Effector memory CD8-positive, alpha-beta T cell (primary cell): Measurements from ENCODE around the gene OPRL1.

Experiments used
- ATAC-seq: fragments of 150-1000 bp; cut with Tn5 transposase; replicated peaks from 2 replicates; pipeline ENCODE4 v1.10.0; 2021; ENCODE audit warnings: mild to moderate bottlenecking, moderate library complexity
- DNase-seq, 3 experiments: peaks; one replicate each; pipeline ENCODE4 v3.0.0; 2021
- H3K27ac Mint-ChIP-seq, 2 donors: one replicate each; pipeline ENCODE4 v1.8.0; 2022; ENCODE audit warnings: mild to moderate bottlenecking in 2 of 2, mixed read lengths in 2 of 2, moderate library complexity in 2 of 2
- H3K27me3 Mint-ChIP-seq, 2 donors: one replicate each; pipeline ENCODE4 v1.8.0; 2022; ENCODE audit warnings: mixed read lengths in 2 of 2
- H3K36me3 Mint-ChIP-seq: one replicate; pipeline ENCODE4 v1.8.0; 2022; ENCODE audit warnings: mild to moderate bottlenecking, moderate library complexity, mixed read lengths; ENCODE audit not compliant: insufficient read depth
- H3K4me1 Mint-ChIP-seq, 2 donors: one replicate each; pipeline ENCODE4 v1.8.0; 2022; ENCODE audit warnings: low read depth in 2 of 2, mixed read lengths in 2 of 2
- H3K4me3 Mint-ChIP-seq, 2 donors: one replicate each; pipeline ENCODE4 v1.8.0; 2022; ENCODE audit warnings: mild to moderate bottlenecking in 2 of 2, mixed read lengths in 2 of 2, moderate library complexity in 2 of 2
- H3K9me3 Mint-ChIP-seq, 2 donors: one replicate each; pipeline ENCODE4 v1.8.0; 2022; ENCODE audit warnings: mixed read lengths in 2 of 2

OPRL1 gene

GRCh38 chr20:64098471-64099013 lies 18.7 kb downstream of the OPRL1 start:
- peaks cover 20 to 28% of the 10 kb centered on the region in 2 donors for H3K27me3 Mint-ChIP-seq
- H3K27ac Mint-ChIP-seq: no peak overlapping the region
- H3K4me1 Mint-ChIP-seq: peaks cover 10 to 11% of the 10 kb centered on the region in 2 donors
- ATAC-seq (no peak), DNase-seq (no peak)
- H3K36me3 Mint-ChIP-seq: no peaks in the 10 kb centered on the region
- peaks cover 2 to 8% of the 10 kb centered on the region in 2 donors for H3K9me3 Mint-ChIP-seq
- H3K4me3 Mint-ChIP-seq: no peak overlapping the region

DNA sequence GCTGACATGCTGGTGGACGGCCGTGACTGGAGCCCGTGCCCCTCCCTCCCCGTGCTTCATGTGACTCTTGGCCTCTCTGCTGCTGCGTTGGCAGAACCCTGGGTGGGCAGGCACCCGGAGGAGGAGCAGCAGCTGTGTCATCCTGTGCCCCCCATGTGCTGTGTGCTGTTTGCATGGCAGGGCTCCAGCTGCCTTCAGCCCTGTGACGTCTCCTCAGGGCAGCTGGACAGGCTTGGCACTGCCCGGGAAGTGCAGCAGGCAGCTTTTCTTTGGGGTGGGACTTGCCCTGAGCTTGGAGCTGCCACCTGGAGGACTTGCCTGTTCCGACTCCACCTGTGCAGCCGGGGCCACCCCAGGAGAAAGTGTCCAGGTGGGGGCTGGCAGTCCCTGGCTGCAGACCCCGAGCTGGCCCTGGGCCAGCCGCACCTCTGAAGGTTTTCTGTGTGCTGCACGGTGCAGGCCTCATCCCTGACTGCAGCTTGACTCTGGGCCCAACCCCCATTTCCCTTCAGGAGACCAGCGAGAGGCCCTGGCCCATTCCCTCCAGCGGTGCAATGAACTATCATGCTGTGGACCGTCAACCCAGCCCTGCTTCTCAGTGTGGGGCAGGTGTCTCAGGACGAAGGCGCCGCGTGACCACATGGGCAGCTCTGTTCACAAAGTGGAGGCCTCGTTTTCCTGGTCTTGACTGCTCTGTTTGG lies 19.4 kb downstream of the OPRL1 start:
- H3K27me3 Mint-ChIP-seq: peaks cover 27 to 35% of the 10 kb centered on the region in 2 donors
- DNase-seq (no peak), ATAC-seq (no peak)
- no peak overlapping the region for H3K27ac Mint-ChIP-seq
- H3K36me3 Mint-ChIP-seq: no peaks in the 10 kb centered on the region
- peaks cover 2 to 8% of the 10 kb centered on the region in 2 donors for H3K9me3 Mint-ChIP-seq
- H3K4me1 Mint-ChIP-seq: peaks cover 10 to 11% of the 10 kb centered on the region in 2 donors
- no peak overlapping the region for H3K4me3 Mint-ChIP-seq

GRCh38 chr20:64099880-64100565 lies 20.1 kb downstream of the OPRL1 start:
- Mint-ChIP-seq H3K27me3 (peaks cover 28 to 37% of the 10 kb centered on the region in 2 donors), H3K9me3 (peaks cover 2 to 8% of the 10 kb centered on the region in 2 donors), H3K4me3 (no peak overlapping the region), H3K27ac (no peak overlapping the region), H3K4me1 (peaks cover 10 to 11% of the 10 kb centered on the region in 2 donors), H3K36me3 (no peaks in the 10 kb centered on the region)
- DNase-seq (no peak), ATAC-seq (peak; percentile 70)

- no peak overlapping the region for H3K27ac Mint-ChIP-seq
- H3K27me3 Mint-ChIP-seq: peaks cover 28 to 37% of the 10 kb centered on the region in 2 donors
- ATAC-seq (no peak), DNase-seq (no peak)
- H3K36me3 Mint-ChIP-seq: no peaks in the 10 kb centered on the region
- peaks cover 2 to 8% of the 10 kb centered on the region in 2 donors for H3K9me3 Mint-ChIP-seq
- no peak overlapping the region for H3K4me3 Mint-ChIP-seq
- peaks cover 10 to 11% of the 10 kb centered on the region in 2 donors for H3K4me1 Mint-ChIP-seq
Measured at GRCh38 chr20:64100566-64100888, 20.6 kb downstream of the OPRL1 start.

DNA sequence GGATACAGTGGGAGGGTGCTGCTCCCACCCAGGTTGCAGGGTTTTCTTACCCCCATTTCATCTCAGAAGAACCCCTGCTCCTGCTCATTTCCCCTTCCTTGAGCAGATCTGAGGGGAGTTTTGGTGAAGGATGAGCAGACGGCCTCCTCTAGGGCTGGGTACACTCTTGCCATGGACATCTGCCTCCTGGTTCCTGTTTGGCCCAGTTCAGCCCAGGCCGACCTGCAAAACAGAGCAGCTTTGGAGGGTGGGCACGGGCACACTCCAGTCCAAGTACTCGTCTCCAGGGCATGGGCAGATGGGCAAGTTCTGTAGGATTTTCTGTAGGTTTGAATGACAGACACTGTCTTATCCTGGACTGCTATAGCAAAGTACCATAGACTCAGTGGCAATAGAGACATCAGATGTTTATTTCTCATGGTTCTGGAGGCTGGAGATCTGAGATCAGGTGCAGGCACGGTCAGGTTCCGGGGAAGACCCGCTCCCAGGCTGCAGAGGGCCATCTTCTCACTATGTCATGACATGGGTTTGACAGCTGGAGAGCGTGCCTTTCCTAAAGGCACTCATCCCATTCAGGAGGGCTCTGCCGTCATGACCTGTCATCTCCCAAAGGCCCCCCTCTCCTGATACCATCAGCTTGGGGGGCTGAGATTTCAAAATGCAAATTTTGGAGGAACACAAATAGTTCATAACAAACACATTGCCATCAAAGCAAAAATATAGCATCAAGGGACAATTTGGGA lies 21.2 kb downstream of the OPRL1 start:
- H3K27ac Mint-ChIP-seq: no peak overlapping the region
- peaks cover 28 to 39% of the 10 kb centered on the region in 2 donors for H3K27me3 Mint-ChIP-seq
- ATAC-seq (no peak), DNase-seq (no peak)
- H3K4me3 Mint-ChIP-seq: peak overlapping the region; percentile 48 to 60
- no peaks in the 10 kb centered on the region for H3K36me3 Mint-ChIP-seq
- peaks cover 2 to 8% of the 10 kb centered on the region in 2 donors for H3K9me3 Mint-ChIP-seq
- H3K4me1 Mint-ChIP-seq: peaks cover 10 to 11% of the 10 kb centered on the region in 2 donors

- peak; percentile 76 for ATAC-seq
- peak overlapping the region; percentile 63 to 73 for H3K4me3 Mint-ChIP-seq
- no peak overlapping the region for H3K27ac Mint-ChIP-seq
- peak; percentile 58 to 64 (median 62) for DNase-seq
- peaks cover 28 to 46% of the 10 kb centered on the region in 2 donors for H3K27me3 Mint-ChIP-seq
- no peaks in the 10 kb centered on the region for H3K36me3 Mint-ChIP-seq
- peaks cover 11 to 12% of the 10 kb centered on the region in 2 donors for H3K4me1 Mint-ChIP-seq
- peaks cover 0 to 2% of the 10 kb centered on the region in 2 donors for H3K9me3 Mint-ChIP-seq
Measured at GRCh38 chr20:64101731-64102621, 22.1 kb downstream of the OPRL1 start.

- peaks cover 11 to 15% of the 10 kb centered on the region in 2 donors for H3K4me1 Mint-ChIP-seq
- DNase-seq (no peak), ATAC-seq (no peak)
- H3K27ac Mint-ChIP-seq: no peak overlapping the region
- no peaks in the 10 kb centered on the region for H3K36me3 Mint-ChIP-seq
- H3K4me3 Mint-ChIP-seq: peak overlapping the region; percentile 63 to 73
- peaks cover 28 to 47% of the 10 kb centered on the region in 2 donors for H3K27me3 Mint-ChIP-seq
- no peaks in the 10 kb centered on the region for H3K9me3 Mint-ChIP-seq
Measured at GRCh38 chr20:64102647-64103354, 22.9 kb downstream of the OPRL1 start.

DNA sequence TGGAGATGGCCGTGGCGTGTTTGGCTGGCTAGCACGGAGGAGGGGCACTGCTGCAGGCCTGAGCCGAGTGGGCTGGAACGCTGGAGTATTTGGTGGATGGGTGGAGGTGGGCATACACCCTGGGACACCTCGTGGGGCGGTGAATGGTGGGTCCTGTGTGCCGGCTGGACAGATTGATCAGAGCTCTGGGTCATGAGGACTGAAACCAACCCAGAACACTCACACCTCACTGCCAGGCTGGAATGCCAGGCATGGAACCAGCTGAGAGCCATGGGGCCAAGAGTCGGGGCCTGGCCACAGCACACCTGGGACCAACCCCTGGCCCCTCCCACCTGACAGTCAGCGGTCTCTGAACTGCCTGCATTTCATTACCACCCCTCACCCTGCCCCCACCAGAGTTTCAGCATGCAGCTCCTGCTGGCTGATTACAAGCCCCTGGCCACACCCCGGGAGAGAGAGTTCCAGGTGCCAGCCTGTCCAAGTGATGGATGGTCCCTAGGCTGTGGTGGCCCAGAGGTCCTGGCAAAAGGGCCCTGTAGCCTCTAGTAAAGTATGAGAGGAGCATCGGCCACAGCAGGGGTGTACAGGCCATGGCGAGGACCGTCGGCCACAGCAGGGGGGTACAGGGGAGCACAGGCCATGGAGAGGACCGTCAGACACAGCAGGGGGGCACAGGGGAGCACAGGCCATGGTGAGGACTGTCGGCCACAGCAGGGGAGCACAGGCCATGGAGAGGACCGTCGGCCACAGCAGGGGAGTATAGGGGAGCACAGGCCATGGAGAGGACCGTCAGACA lies 24.2 kb downstream of the OPRL1 start:
- Mint-ChIP-seq H3K27ac (no peak overlapping the region), H3K27me3 (peaks cover 28 to 59% of the 10 kb centered on the region in 2 donors), H3K4me1 (peaks cover 11 to 16% of the 10 kb centered on the region in 2 donors), H3K9me3 (no peaks in the 10 kb centered on the region), H3K4me3 (no peak overlapping the region), H3K36me3 (no peaks in the 10 kb centered on the region)
- no peak for ATAC-seq
- DNase-seq: peak in 2 of 3 experiments; percentile 0 to 1

DNA sequence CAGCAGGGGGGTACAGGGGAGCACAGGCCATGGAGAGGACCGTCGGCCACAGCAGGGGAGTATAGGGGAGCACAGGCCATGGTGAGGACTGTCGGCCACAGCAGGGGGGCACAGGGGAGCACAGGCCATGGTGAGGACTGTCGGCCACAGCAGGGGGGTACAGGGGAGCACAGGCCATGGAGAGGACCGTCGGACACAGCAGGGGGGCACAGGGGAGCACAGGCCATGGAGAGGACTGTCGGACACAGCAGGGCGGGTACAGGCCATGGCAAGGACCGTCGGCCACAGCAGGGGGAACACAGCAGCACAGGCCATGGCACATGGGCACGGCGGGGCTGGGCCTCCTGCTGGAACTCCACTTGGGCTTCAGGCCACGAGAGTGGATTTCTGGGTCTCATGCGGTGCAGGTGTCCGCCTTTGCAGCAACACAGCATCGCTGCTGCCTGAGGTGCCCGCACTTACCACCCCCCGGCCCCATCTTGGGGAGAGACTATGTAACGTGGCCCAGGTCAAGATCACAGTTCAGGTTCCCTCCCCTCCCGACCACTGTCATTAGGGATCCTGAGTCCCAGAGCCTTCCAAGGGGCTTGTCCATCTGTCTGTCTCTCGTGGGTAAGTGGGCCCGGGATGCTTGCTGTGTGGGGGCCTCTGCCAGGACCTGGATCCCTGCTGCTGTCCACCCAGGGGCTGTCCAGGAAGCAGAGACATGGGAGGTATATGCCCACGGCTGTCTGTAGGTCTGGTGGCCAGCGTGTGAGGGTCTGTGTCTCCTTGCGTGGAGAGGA lies 25.0 kb downstream of the OPRL1 start:
- Mint-ChIP-seq H3K27ac (no peak overlapping the region), H3K27me3 (peaks cover 28 to 59% of the 10 kb centered on the region in 2 donors), H3K36me3 (no peaks in the 10 kb centered on the region), H3K9me3 (no peaks in the 10 kb centered on the region), H3K4me1 (peaks cover 11 to 16% of the 10 kb centered on the region in 2 donors), H3K4me3 (no peak overlapping the region)
- no peak for ATAC-seq
- peak in 1 of 3 experiments; percentile 0 for DNase-seq

DNA sequence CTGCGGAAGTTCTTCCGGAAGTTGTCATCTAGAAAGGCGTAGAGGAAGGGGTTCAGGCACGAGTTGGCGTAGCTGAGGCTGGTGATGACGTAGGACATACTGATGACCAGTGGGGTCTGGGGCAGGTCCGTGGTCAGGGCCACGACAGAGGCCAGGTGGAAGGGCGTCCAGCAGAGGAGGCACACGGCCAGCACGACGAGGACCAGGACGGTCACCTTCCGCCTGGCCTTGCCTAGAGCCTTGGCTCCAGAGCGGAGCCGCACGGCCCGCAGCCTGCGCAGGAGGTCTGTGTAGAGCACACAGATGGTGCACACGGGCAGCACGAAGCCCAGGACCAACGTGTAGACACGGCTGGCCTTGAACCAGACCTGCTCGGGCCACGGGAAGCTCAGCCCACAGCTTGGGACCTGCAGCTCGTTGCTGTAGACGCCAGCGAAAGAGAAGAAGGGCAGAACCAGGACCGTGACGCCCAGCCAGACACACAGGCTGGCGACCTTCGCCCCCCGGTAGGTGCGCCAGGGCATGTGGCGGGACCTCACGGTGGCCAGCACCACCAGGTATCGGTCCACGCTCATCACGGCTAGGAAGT lies 26.1 kb downstream of the OPRL1 start:
- ATAC-seq (no peak), DNase-seq (peak in 1 of 3 experiments; percentile 0)
- H3K36me3 Mint-ChIP-seq: no peaks in the 10 kb centered on the region
- peaks cover 26 to 55% of the 10 kb centered on the region in 2 donors for H3K27me3 Mint-ChIP-seq
- no peaks in the 10 kb centered on the region for H3K9me3 Mint-ChIP-seq
- peaks cover 6 to 15% of the 10 kb centered on the region in 2 donors for H3K4me1 Mint-ChIP-seq
- peak overlapping the region in 1 of 2 donors; percentile 15 for H3K27ac Mint-ChIP-seq
- no peak overlapping the region for H3K4me3 Mint-ChIP-seq
